GM12873 (cell line): ENCODE data around the gene ITPR2.

ENCODE experiments used
- TF ChIP-seq, protein P1 (sequence below): IDR thresholded peaks from 2 replicates; pipeline ENCODE4 v1.5.1; 2012; ENCODE audit warnings: low read depth, mild to moderate bottlenecking, moderate library complexity, low read length, control low read depth; ENCODE audit not compliant: insufficient read depth; ENCODE audit errors: missing control alignments

The ITPR2 gene

DNA sequence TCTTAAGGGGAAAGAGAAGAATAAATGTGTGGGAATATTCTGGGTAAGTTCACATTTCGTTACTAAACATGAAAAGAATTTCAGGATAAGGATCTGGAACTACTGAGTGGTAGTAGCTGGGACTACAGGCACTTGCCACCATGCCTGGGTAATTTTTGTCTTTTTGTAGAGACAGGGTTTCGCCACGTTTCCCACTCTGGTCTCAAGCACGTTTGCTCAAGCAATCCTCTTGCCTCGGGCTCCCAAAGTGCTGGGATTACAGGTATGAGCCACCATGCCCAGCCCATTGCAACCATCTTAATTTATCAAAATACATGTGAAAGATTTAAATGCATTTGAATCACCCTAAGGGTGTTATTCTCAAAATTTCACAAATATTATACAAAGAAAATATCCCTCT, 26.4 kb downstream of the ITPR2 start:
- TF ChIP-seq, protein P1, sequence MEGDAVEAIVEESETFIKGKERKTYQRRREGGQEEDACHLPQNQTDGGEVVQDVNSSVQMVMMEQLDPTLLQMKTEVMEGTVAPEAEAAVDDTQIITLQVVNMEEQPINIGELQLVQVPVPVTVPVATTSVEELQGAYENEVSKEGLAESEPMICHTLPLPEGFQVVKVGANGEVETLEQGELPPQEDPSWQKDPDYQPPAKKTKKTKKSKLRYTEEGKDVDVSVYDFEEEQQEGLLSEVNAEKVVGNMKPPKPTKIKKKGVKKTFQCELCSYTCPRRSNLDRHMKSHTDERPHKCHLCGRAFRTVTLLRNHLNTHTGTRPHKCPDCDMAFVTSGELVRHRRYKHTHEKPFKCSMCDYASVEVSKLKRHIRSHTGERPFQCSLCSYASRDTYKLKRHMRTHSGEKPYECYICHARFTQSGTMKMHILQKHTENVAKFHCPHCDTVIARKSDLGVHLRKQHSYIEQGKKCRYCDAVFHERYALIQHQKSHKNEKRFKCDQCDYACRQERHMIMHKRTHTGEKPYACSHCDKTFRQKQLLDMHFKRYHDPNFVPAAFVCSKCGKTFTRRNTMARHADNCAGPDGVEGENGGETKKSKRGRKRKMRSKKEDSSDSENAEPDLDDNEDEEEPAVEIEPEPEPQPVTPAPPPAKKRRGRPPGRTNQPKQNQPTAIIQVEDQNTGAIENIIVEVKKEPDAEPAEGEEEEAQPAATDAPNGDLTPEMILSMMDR, result no peak

DNA sequence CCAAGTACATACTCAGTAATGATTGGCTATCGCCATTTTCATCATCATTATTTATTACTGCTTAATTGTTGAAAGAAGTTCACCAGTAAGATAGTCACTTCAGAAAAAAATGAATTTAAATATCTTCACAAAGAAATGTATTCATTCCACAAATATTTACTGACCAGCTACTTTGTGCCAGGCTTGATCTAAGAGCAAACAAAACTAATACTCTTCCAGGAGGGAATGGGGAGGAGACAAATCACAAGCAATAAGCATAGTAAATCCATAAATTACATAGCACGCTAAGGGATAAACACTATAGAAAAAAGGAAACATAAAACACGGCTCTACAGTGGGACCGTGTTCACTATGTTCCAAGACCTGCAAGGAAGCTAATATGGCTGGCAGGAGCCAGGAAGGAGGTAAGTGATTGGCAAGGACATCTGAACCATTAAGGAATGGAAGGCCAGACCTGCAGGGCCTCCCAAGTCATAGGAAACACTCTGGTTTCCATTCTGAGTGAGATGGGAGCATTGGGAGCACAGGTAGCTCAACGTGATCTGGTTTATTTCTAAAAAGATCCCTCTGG, 27.5 kb downstream of the ITPR2 start:
- TF ChIP-seq, protein P1, result no peak

DNA sequence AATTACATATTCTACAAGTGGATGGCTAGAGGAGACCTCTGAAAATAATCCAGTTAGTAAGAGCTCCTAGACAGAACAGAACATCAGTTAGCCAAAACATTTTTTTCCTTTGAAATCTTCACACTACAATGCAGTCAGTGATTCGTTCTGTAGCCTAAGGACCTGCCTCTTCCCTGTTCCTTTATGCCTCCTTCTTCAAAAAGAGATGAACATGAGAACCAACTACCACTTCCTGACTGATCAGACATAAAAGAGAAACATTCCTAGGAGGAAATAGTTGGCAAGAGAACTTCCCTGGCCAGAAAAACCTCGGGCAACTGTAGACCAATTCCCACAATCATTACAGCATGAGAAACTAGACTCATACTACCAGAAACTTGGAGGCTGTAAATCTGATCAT, 29.4 kb downstream of the ITPR2 start:
- TF ChIP-seq, protein P1, result no peak

DNA sequence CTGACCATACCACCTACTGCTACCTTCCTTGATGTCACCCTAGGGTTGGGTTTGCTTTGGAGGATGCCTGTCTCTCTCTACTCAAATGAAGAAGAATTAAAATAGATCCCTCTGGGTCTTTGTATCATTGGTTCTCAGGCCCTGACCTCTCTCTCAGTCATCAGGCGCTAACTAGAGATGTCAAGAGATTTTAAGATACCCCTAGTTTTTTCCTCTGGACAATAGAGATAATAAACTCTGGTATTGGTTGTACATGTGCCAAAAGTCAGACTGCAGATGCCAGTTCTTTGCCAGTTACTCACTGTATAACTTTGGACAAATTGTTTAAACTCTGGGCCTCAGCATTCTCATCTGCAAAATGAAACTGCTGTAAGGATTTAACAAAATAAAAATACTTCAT, 31.5 kb downstream of the ITPR2 start:
- TF ChIP-seq, protein P1, result no peak

DNA sequence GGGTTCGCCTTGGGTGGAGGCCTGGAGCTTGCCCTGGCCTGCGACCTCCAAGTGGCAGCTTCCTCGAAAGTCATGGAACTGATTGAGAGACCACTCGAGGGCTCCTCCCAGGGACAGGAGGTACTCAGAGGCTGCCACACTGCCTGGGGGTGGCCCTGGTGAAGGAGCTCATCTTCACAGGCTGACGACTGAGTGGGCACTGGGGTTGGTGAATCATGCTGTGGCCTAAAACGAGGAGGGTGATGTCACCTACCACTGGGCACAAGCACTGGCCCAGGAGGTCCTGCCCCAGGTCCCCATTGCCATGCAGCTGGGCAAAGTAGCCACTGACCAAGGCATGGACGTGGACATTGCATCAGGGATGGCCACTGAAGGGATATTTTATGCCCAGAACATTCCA, 32.1 kb downstream of the ITPR2 start:
- TF ChIP-seq, protein P1, result no peak

DNA sequence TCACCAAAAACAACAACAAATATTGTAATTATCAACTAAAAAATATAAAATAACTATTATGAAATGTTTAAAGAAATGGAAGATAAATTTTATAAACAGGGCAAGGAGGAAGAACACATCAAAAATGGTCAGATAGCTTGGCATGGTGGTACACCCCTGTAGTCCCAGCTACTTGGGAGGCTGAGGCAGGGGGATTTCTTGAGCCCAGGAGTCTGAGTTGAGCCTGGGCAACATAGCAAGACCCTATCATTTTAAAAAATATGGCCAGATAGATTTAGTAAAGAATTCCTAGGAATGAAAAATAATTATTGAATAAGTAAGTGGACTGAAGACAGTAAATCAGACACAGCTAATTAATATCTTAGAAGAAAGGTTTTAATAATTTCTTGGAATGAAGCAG, 32.6 kb downstream of the ITPR2 start:
- TF ChIP-seq, protein P1, result no peak

DNA sequence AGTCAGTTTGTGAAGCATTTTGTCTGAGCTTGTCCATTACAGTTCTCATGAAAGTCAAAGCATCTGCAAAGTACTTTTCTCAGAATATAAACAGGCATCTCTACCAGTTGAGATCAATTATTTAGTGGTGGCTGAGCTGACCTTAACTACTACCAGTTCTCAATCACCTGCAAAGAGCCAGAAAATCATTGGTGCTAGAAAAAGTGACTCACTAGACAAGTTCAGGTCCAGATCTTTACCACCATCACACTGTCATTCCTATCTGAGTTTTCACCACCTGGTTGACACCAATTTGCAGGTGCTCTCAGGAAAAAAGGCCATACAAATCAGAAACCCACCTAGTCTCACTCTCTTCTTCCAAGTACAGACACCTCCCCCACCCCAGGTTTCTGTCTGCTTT, 33.3 kb downstream of the ITPR2 start:
- TF ChIP-seq, protein P1, result no peak
